Activated naive CD8-positive, alpha-beta T cell treated with anti-CD3 and anti-CD28 coated beads, Interleukin-2, amount 10 ng/mL, durations not matched to agents 7 days and 5 days (primary cell): ENCODE measurements around the gene PTPRD. TPM values are rescaled to one million over a fixed set of nuclear protein-coding genes. Genes with fewer than 3 reads are reported as not detected.
A peak's percentile ranks its signal among the peaks of the same experiment; 100 is the strongest.

Source experiments
- ATAC-seq: fragments of 150-1000 bp; cut with Tn5 transposase; one replicate; pipeline ENCODE4 v1.10.0; 2021; ENCODE audit warnings: low read depth, moderate library complexity
- POLR2A ChIA-PET: fragments of 350-600 bp; sonication (Branson Sonifier 250); formaldehyde crosslinking; loops from one replicate; lab custom pipeline; 2021; ENCODE audit warnings: antibody characterized with exemption; lab: Charles Lee
- DNase-seq: peaks from one replicate; pipeline ENCODE4 v3.0.0; 2021
- H3K27ac Mint-ChIP-seq: one replicate; pipeline ENCODE4 v1.8.0; 2022; ENCODE audit warnings: mild to moderate bottlenecking, mixed read lengths
- H3K27me3 Mint-ChIP-seq: one replicate; pipeline ENCODE4 v1.8.0; 2022; ENCODE audit warnings: mild to moderate bottlenecking, moderate library complexity, mixed read lengths
- H3K36me3 Mint-ChIP-seq: one replicate; pipeline ENCODE4 v1.8.0; 2021; ENCODE audit warnings: mild to moderate bottlenecking, mixed read lengths
- H3K4me1 Mint-ChIP-seq: one replicate; pipeline ENCODE4 v1.8.0; 2021; ENCODE audit warnings: mixed read lengths
- H3K4me3 Mint-ChIP-seq: one replicate; pipeline ENCODE4 v1.8.0; 2022; ENCODE audit warnings: mild to moderate bottlenecking, moderate library complexity, mixed read lengths
- H3K9me3 Mint-ChIP-seq: one replicate; pipeline ENCODE4 v1.8.0; 2021; ENCODE audit warnings: mixed read lengths
- total RNA-seq, 2 experiments: library from RNA; stranded (reverse); gene quantifications; one replicate each; pipeline ENCODE4 v1.2.3, GENCODE V29; 2021

The PTPRD gene
- not detected for total RNA-seq

DNA sequence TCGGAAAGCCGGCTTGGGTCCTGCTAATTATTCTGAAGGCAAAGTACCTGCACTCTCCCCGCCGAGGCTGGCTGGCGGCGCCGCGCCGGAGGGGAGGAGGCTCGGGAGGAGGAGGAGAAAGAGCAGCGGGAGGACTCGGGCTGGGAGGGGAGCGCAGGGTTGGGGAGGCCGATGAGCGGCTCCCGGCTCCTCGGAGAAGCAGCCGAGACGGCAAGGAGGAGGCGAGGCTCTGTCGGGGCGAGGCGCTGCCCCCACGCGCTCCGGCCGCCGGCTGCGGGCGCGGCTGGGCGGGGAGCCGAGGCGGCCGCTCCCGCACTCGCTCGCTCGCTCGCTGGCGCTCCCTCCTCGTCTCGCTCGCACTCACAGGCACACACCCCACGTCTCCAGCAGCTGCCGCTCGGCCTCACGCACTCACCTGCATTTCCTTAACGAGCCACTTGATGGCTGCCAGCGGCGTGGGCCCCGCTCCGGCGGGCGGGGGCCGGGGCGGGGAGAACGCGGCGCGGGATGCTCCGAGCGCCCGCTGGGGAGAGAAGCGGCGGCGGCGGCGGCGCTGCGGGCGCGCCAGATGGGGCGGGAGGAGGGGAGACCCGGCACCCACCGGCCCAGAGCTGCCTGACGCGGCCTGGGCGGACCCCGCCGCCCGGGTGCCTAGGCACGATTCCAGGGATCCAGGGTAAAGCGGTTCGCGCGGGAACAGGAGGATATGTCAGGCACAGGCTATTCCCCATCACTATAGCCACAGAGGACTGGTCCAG, at the start of gene PTPRD:
TSS of gene PTPRD (minus strand) at position 362 of the 758 bp plus-strand sequence.
- Mint-ChIP-seq H3K27me3 (peaks cover 33% of the 10 kb centered on the region), H3K4me3 (peak within 1 kb of the TSS; percentile 72), H3K4me1 (peaks cover 2% of the 10 kb centered on the region), H3K27ac (no peak within 1 kb of the TSS), H3K9me3 (peaks cover 3% of the 10 kb centered on the region), H3K36me3 (no peaks in the 10 kb centered on the region)
- POLR2A ChIA-PET, result no interaction called here
- DNase-seq (peak; percentile 43), ATAC-seq (peak; percentile 94)

DNA sequence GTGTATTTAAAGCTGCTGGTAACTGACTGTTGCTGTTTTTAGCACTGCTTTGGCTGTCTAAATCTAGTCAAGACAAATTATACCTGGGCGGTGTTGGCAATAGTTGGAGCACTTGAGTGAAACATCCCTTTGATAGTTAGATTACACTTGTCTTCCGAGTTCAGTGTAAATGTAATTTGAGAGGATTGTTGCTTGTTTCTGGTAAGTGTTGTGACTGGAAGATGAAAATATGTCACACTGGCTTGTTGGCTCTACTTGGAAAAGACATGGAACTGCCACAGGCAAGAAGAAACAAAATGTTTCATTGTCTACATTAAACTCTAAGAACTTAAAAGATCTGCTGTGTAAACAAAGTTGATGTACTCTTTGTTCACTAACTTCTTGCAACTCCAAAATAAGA, 49.2 kb upstream of the PTPRD start:
- Mint-ChIP-seq H3K4me3 (no peak overlapping the region), H3K9me3 (peaks cover 2% of the 10 kb centered on the region), H3K4me1 (no peaks in the 10 kb centered on the region), H3K27me3 (no peaks in the 10 kb centered on the region), H3K36me3 (no peaks in the 10 kb centered on the region), H3K27ac (no peak overlapping the region)
- POLR2A ChIA-PET, result no interaction called here
- DNase-seq (no peak), ATAC-seq (no peak)

DNA sequence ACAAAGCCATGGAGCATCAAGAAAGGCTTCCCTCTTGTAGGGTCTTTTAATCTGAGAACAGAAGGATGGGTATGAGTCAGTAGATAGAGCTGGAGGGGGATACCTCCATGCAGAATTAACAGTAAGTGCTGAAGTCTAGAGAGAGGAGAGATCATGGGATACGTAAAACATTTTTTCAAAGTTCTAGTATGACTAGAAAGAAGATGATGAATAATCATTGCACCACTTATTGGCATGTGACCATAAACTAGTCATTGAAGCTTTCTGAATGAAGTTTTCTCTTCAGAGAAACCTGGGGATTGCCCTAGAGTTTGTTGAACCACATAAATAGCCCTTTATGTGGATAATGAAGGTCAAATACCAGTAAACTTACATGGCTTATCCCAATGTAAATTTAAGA, 48.6 kb upstream of the PTPRD start:
- H3K9me3 Mint-ChIP-seq, result peaks cover 2% of the 10 kb centered on the region
- DNase-seq (no peak), ATAC-seq (no peak)
- H3K4me1 Mint-ChIP-seq, result no peaks in the 10 kb centered on the region
- H3K36me3 Mint-ChIP-seq, result no peaks in the 10 kb centered on the region
- no peak overlapping the region for H3K27ac Mint-ChIP-seq
- POLR2A ChIA-PET, result no interaction called here
- no peak overlapping the region for H3K4me3 Mint-ChIP-seq
- no peaks in the 10 kb centered on the region for H3K27me3 Mint-ChIP-seq

DNA sequence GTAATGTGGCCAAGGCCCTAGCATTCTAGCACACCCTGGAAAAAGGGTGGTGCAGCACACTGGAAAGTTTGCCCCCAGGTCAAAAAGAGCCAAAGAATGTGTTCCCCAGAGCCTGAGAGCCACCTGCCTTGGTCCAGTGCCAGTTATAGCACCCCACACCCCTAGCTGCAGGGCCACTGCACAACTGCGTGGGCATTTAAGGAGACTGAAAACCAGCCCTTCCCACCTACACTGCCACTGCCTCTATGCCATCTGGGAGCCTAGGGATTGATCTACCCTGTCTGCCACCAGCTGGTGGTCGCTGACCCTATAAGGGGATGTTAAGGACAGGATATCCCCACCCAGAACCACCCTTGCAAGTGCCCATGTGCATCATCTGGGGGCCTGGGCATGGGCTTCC, 38.2 kb upstream of the PTPRD start:
- Mint-ChIP-seq H3K9me3 (peaks cover 6% of the 10 kb centered on the region), H3K4me3 (no peak overlapping the region), H3K27ac (no peak overlapping the region), H3K4me1 (no peaks in the 10 kb centered on the region), H3K27me3 (no peaks in the 10 kb centered on the region), H3K36me3 (no peaks in the 10 kb centered on the region)
- DNase-seq, result no peak
- POLR2A ChIA-PET, result no interaction called here
- no peak for ATAC-seq

DNA sequence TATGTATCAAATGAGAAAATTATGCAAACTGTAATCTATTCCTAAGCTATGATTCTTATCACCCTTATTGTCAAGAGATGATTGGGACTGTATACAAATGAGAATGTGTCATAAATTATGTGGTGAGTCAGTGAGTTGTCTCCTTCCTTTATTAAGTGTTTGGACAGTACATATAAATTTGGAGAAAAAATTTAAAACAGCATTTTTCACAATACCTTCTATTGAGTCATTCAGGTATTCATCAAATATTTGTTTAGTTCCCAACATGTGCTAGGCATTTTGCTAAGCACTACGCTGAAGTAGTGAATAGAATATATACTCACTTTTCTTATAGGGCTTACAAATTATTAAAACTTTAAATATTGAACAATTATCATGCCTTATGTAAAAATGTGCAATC, 36.3 kb upstream of the PTPRD start:
- Mint-ChIP-seq H3K9me3 (peaks cover 3% of the 10 kb centered on the region), H3K36me3 (no peaks in the 10 kb centered on the region), H3K27ac (no peak overlapping the region), H3K27me3 (no peaks in the 10 kb centered on the region), H3K4me1 (no peaks in the 10 kb centered on the region), H3K4me3 (no peak overlapping the region)
- POLR2A ChIA-PET, result no interaction called here
- DNase-seq (no peak), ATAC-seq (no peak)

DNA sequence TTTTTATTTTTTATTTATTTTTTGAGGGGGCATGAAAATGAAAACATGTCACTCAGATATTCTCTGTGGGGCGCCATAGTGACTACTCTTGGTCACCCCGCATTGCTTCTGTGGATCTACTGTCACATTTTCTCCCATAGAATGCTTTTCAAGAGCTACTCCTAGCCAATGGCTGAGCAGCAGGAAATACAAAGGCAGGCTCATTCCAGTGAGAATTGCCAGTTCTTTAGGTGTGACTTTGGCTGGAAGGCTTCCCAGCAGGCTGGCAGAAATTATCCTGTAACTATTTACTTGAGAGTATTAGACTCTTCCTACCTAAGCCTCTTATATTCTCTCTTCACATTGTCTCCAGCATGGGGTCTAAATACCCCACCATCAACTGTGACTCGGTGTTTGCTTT, 21.0 kb upstream of the PTPRD start:
- Mint-ChIP-seq H3K4me1 (no peaks in the 10 kb centered on the region), H3K27me3 (no peaks in the 10 kb centered on the region), H3K36me3 (no peaks in the 10 kb centered on the region), H3K27ac (no peak overlapping the region), H3K9me3 (no peaks in the 10 kb centered on the region), H3K4me3 (no peak overlapping the region)
- DNase-seq (no peak), ATAC-seq (no peak)
- POLR2A ChIA-PET, result no interaction called here

DNA sequence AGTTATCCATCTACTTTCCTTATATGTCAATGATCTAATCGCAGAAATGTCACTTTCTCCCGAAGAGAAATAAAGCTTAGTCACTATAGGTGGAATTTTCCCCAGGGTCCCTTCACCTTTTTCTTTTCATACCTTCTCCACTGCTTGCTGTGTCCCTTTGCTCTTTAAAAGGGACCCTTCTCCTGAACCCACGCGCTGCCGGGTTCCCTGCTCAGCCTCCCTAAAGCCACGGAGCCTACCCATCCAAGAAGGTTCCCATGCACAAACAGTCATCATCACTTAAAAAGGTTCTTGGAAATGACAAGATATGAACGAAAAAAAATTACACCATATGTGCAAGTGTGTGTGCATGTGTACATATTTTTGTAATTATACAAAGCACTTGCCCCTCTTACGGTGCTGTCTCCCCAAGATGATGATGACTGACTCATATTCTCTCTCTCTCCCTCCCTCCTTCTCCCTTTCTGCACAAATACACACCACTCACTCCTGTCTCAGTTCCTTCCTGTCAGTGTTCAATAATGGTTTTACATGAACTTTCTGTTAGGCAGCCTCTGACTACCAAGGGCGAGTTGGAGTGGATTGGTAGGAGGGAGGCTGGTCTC, 1.5 kb upstream of the PTPRD start:
- no peak for DNase-seq
- Mint-ChIP-seq H3K36me3 (no peaks in the 10 kb centered on the region), H3K9me3 (peaks cover 3% of the 10 kb centered on the region), H3K27ac (no peak overlapping the region), H3K27me3 (peaks cover 33% of the 10 kb centered on the region), H3K4me3 (no peak overlapping the region), H3K4me1 (peaks cover 2% of the 10 kb centered on the region)
- no peak for ATAC-seq
- POLR2A ChIA-PET, result no interaction called here

DNA sequence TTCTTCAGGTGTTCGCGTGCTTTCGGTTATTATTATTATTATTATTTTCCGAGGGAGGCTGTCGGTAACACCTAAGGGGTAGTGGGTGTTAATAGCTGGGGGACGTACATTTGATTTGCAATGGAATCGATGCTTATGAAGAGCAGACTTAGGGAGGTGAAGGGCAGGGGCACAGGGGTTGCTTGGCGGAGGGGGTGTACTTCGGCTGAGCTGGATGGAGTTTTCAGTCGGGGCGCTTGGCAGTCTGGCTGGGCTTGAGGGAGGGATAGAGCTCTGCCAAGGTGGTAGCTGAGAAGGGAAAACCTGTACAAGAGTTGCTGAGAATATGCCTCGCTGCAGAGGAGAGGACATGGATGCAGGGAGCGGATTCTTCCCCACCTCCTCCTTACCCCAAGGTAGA, 617 bp upstream of the PTPRD start:
- no peak for ATAC-seq
- POLR2A ChIA-PET, result no interaction called here
- Mint-ChIP-seq H3K4me1 (peaks cover 2% of the 10 kb centered on the region), H3K27me3 (peaks cover 33% of the 10 kb centered on the region), H3K27ac (no peak overlapping the region), H3K36me3 (no peaks in the 10 kb centered on the region), H3K4me3 (peak overlapping the region; percentile 35), H3K9me3 (peaks cover 3% of the 10 kb centered on the region)
- DNase-seq, result no peak

DNA sequence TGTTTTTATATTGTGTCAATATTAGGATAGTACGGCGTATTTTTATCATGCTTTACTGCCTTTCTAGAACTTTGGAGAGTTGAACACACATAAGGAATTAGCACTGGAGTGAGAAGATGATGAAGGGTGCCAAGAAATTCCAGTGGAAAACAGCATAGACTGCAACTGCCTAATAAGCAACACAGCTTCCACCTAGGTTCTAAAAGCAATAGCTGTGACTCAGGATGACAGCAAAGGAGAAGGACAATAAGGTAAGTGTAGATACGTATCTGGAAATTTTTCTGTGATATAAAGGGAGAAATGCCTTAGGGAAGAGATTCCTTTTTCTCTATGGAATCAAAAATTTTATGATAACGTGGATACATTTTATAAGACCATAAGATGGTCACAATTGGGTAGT, 7.4 kb downstream of the PTPRD start:
- POLR2A ChIA-PET, result no interaction called here
- Mint-ChIP-seq H3K9me3 (no peaks in the 10 kb centered on the region), H3K27ac (no peak overlapping the region), H3K36me3 (no peaks in the 10 kb centered on the region), H3K4me1 (no peaks in the 10 kb centered on the region), H3K27me3 (no peaks in the 10 kb centered on the region), H3K4me3 (no peak overlapping the region)
- no peak for DNase-seq
- ATAC-seq, result no peak

DNA sequence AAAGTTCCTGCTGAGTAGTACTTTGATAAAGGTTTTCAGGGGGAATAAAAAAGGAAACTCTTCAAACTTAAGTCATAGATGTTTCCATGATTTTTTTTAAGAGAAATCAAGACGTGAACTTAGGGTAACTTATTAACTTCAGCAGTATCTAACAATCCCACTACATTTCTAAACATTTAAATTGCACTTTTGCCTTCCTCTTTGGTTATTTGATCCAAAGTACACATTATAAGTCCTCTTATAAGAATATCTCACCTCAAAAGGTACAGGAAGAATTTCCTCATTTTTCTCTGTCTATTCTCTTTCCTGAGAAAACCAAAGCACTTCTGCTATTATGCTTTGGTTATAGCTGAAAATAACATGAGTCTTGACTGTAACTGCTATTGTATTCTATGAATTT, 7.9 kb downstream of the PTPRD start:
- H3K36me3 Mint-ChIP-seq, result no peaks in the 10 kb centered on the region
- H3K4me1 Mint-ChIP-seq, result no peaks in the 10 kb centered on the region

DNA sequence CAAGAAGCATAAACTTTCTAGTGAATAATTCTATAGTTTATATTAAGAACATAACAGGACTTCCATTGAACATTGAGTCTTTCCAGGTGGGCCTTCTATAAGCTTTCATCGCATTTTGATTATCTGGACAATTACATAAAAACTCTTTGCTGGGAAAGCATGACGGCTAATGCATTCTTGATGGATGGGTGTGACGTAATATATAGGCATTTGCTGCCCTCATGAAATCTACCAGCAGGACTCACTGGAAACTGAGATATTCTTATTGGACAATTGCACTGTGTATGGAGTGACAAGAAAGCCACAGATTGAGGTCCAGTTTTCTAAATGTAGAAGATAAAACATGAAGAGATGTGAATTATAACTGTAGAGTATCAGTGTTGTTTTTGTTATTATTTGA, 15.0 kb downstream of the PTPRD start:
- Mint-ChIP-seq H3K36me3 (no peaks in the 10 kb centered on the region), H3K9me3 (no peaks in the 10 kb centered on the region), H3K27me3 (no peaks in the 10 kb centered on the region), H3K4me1 (no peaks in the 10 kb centered on the region), H3K4me3 (no peak overlapping the region), H3K27ac (no peak overlapping the region)
- POLR2A ChIA-PET, result no interaction called here
- ATAC-seq (no peak), DNase-seq (no peak)

More for the DNA sequence above, 7.9 kb downstream of the PTPRD start:
- H3K27ac Mint-ChIP-seq, result no peak overlapping the region
- no peaks in the 10 kb centered on the region for H3K27me3 Mint-ChIP-seq
- H3K9me3 Mint-ChIP-seq, result no peaks in the 10 kb centered on the region
- DNase-seq (no peak), ATAC-seq (no peak)
- POLR2A ChIA-PET, result no interaction called here
- no peak overlapping the region for H3K4me3 Mint-ChIP-seq

DNA sequence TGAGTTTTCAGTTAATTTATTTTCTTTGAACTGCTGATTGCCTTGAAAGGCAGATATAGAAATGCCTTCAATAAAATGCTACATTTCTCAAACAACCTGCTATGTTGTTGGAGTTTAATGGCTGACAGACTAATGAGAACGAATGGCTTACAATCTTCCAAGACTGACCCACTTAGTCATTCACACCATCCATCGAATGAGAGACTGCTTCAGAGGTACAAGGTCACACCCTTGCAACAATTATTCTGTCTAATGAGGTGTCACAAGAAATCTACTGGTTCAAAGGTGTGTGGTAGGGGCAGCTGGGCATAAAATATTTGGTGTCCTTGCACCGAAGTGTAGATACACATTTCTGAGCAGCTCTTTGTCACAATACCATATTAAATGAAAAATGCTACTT, 18.3 kb downstream of the PTPRD start:
- H3K36me3 Mint-ChIP-seq, result no peaks in the 10 kb centered on the region
- ATAC-seq (no peak), DNase-seq (no peak)
- H3K9me3 Mint-ChIP-seq, result no peaks in the 10 kb centered on the region
- H3K27me3 Mint-ChIP-seq, result no peaks in the 10 kb centered on the region
- H3K27ac Mint-ChIP-seq, result no peak overlapping the region
- no peaks in the 10 kb centered on the region for H3K4me1 Mint-ChIP-seq
- POLR2A ChIA-PET, result no interaction called here
- no peak overlapping the region for H3K4me3 Mint-ChIP-seq

DNA sequence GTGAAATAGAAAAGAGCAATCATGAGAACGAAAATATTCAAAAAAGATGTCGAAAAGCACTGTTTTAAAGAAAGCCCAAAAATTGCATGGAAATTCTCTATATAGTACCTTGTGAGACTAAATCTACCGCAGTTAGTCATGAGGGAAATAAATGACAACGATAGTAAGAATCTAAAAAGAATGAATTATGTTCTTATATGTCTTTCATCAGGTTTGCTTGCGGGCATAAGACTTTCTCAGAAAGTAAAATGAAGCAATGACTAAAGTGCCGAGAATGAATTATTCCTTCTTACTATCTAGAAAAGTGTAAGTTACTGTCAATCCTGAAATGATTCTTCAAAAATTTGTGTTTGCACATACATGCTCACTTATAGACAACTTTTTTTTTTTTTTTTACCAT, 26.4 kb downstream of the PTPRD start:
- Mint-ChIP-seq H3K9me3 (peaks cover 1% of the 10 kb centered on the region), H3K36me3 (no peaks in the 10 kb centered on the region), H3K27me3 (no peaks in the 10 kb centered on the region), H3K4me1 (no peaks in the 10 kb centered on the region), H3K27ac (no peak overlapping the region), H3K4me3 (no peak overlapping the region)
- DNase-seq (no peak), ATAC-seq (no peak)
- POLR2A ChIA-PET, result no interaction called here

DNA sequence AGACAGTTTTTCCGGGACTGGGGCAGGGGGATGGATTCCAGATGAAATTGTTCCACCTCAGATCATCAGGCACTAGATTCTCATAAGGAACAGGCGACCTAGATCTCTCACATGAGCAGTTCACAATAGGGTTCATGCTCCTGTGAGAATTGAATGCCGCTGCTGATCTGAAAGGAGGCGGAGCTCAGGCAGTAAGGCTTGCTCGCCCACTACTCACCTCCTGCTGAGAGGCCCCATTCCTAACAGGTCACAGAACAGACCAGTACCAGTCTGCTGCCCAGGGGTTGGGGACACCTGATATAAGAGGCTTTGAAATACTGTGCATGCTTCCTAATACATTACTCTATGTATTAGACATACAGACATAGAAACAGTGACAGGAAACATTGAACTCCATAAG, 41.1 kb downstream of the PTPRD start:
- Mint-ChIP-seq H3K4me1 (no peaks in the 10 kb centered on the region), H3K9me3 (peaks cover 2% of the 10 kb centered on the region), H3K27ac (no peak overlapping the region), H3K36me3 (no peaks in the 10 kb centered on the region), H3K27me3 (no peaks in the 10 kb centered on the region), H3K4me3 (no peak overlapping the region)
- no peak for ATAC-seq
- no peak for DNase-seq
- POLR2A ChIA-PET, result no interaction called here
